Measurements from ENCODE around the gene FAM131B. TPM values are rescaled to one million over a fixed set of nuclear protein-coding genes. Genes with fewer than 3 reads are reported as not detected.

Gene FAM131B
- total and polyA plus RNA-seq, 9 of the 15 experiments (the other 6 are each of a cell fraction or from before 2014, with no cell fraction given): 0.03 to 0.04 TPM; not detected in 7

DNA sequence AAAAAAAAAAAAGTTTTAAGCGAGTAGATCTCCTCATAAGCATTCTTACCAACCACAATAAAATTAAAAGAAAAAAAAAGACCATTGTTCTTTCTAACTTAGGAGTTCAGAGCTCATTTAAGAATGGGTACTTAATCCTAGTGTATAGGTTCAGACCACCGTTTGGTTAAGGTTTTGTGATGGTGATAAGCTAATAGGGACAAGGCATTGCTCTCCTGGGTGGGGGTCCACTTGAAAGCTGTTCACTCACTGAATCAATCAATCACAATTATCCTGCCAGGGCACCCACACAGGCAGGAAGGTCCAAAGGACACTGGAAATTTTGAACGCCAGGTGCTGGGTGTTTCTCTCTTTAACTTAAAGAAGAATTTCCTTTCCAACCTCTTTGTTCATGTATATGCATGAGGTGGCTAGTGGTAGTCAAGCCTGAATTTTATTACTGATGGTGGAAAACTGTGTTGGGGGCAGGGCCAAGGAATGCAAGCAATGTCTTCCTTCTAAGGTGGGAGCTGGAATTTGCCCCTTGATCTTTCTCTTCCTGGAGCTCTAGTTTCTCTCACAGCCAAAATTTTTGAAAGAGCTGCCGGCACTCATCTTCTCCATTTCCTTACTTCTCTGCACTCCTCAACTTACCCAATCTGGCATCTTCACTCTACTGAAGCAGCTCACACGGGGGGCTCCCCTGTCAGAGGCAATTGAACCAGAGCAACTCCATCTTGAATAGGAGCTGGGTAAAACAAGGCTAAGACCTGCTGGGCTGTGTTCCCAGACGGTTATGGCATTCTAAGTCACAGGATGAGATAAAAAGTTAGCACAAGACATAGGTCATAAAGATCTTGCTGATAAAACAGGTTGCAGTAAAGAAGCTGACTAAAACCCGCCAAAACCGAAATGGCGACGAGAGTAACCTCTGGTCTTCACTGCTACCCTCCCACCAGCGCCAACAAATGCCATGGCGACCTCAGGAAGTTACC lies 7.5 kb upstream of the FAM131B start (continued):
- TF ChIP-seq, protein P1, sequence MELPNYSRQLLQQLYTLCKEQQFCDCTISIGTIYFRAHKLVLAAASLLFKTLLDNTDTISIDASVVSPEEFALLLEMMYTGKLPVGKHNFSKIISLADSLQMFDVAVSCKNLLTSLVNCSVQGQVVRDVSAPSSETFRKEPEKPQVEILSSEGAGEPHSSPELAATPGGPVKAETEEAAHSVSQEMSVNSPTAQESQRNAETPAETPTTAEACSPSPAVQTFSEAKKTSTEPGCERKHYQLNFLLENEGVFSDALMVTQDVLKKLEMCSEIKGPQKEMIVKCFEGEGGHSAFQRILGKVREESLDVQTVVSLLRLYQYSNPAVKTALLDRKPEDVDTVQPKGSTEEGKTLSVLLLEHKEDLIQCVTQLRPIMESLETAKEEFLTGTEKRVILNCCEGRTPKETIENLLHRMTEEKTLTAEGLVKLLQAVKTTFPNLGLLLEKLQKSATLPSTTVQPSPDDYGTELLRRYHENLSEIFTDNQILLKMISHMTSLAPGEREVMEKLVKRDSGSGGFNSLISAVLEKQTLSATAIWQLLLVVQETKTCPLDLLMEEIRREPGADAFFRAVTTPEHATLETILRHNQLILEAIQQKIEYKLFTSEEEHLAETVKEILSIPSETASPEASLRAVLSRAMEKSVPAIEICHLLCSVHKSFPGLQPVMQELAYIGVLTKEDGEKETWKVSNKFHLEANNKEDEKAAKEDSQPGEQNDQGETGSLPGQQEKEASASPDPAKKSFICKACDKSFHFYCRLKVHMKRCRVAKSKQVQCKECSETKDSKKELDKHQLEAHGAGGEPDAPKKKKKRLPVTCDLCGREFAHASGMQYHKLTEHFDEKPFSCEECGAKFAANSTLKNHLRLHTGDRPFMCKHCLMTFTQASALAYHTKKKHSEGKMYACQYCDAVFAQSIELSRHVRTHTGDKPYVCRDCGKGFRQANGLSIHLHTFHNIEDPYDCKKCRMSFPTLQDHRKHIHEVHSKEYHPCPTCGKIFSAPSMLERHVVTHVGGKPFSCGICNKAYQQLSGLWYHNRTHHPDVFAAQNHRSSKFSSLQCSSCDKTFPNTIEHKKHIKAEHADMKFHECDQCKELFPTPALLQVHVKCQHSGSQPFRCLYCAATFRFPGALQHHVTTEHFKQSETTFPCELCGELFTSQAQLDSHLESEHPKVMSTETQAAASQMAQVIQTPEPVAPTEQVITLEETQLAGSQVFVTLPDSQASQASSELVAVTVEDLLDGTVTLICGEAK (IDR thresholded peaks at IDR 0.05): no peak
- TF ChIP-seq, protein P1 (CRISPR knock-in tag; IDR thresholded peaks at IDR 0.05): no peak
- TF ChIP-seq PHF21A (IDR thresholded peaks at IDR 0.05; ENCODE audit: borderline replicate concordance, low read depth) (no peak), SRF (CRISPR knock-in tag; IDR thresholded peaks at IDR 0.05) (no peak), SRSF1 (IDR thresholded peaks at IDR 0.05; ENCODE audit: low read depth, low read length) (no peak)
- TF ChIP-seq, protein P2, sequence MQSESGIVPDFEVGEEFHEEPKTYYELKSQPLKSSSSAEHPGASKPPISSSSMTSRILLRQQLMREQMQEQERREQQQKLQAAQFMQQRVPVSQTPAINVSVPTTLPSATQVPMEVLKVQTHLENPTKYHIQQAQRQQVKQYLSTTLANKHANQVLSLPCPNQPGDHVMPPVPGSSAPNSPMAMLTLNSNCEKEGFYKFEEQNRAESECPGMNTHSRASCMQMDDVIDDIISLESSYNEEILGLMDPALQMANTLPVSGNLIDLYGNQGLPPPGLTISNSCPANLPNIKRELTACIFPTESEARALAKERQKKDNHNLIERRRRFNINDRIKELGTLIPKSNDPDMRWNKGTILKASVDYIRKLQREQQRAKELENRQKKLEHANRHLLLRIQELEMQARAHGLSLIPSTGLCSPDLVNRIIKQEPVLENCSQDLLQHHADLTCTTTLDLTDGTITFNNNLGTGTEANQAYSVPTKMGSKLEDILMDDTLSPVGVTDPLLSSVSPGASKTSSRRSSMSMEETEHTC (IDR thresholded peaks at IDR 0.05): peak; percentile 69
- TF ChIP-seq, protein P3, sequence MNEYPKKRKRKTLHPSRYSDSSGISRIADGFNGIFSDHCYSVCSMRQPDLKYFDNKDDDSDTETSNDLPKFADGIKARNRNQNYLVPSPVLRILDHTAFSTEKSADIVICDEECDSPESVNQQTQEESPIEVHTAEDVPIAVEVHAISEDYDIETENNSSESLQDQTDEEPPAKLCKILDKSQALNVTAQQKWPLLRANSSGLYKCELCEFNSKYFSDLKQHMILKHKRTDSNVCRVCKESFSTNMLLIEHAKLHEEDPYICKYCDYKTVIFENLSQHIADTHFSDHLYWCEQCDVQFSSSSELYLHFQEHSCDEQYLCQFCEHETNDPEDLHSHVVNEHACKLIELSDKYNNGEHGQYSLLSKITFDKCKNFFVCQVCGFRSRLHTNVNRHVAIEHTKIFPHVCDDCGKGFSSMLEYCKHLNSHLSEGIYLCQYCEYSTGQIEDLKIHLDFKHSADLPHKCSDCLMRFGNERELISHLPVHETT (CRISPR knock-in tag; conservative IDR thresholded peaks at IDR 0.05 in 1 of 2, IDR thresholded peaks at IDR 0.05 in 1 of 2): peak in 1 of 2 experiments; percentile 99; a peak in 2 of 4 replicates
- TF ChIP-seq, protein P4, sequence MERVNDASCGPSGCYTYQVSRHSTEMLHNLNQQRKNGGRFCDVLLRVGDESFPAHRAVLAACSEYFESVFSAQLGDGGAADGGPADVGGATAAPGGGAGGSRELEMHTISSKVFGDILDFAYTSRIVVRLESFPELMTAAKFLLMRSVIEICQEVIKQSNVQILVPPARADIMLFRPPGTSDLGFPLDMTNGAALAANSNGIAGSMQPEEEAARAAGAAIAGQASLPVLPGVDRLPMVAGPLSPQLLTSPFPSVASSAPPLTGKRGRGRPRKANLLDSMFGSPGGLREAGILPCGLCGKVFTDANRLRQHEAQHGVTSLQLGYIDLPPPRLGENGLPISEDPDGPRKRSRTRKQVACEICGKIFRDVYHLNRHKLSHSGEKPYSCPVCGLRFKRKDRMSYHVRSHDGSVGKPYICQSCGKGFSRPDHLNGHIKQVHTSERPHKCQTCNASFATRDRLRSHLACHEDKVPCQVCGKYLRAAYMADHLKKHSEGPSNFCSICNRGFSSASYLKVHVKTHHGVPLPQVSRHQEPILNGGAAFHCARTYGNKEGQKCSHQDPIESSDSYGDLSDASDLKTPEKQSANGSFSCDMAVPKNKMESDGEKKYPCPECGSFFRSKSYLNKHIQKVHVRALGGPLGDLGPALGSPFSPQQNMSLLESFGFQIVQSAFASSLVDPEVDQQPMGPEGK (CRISPR knock-in tag; IDR thresholded peaks at IDR 0.05; ENCODE audit: borderline replicate concordance): peak; percentile 98
